Body of pancreas (tissue), 4 donors: ENCODE measurements around the gene TENM4.

Source experiments
- CTCF ChIP-seq, 7 experiments: fragments of 450-650 bp in 4 of 7; fragments of 200-600 bp in 3 of 7; sonication (generic) in 3 of 7; IDR thresholded peaks; one replicate each; pipeline ENCODE4 v1.5.1; 2016 to 2019; ENCODE audit warnings: antibody characterized with exemption in 7 of 7
- POLR2A ChIP-seq, 3 donors: fragments of 450-650 bp; IDR thresholded peaks; one replicate each; pipeline ENCODE4 v1.6.1; 2016; ENCODE audit warnings: antibody characterized with exemption in 3 of 3, mild to moderate bottlenecking in 2 of 3

GRCh38 chr11:79045018-79045799, 395.6 kb downstream of the TENM4 start:
- TF ChIP-seq CTCF (IDR thresholded peaks at IDR 0.05) (no peak), POLR2A (IDR thresholded peaks at IDR 0.05) (no peak)
